Natural killer cell (primary cell): ENCODE measurements around the gene ZNF546. TPM values are rescaled to one million over a fixed set of nuclear protein-coding genes. Genes with fewer than 3 reads are reported as not detected.
"Not testable (repeated sequence)": the region's sequence is repeated elsewhere in the genome, so short reads cannot be mapped to it uniquely, and the experiment has no call there.

ENCODE experiments used
- ATAC-seq, 3 donors: fragments of 150-1000 bp in 2 of 3; fragments of 200-7000 bp in 1 of 3; cut with Tn5 transposase; 1 replicate in 1 of 3; 2 replicates in 2 of 3; pipeline ENCODE4 v1.10.0; 2021; ENCODE audit warnings: mild to moderate bottlenecking in 2 of 3, moderate library complexity in 2 of 3
- DNase-seq, 2 donors: peaks; one replicate each; pipeline versions ENCODE4 v3.0.0 to v3.0.0-alpha.2; 2013 to 2021; ENCODE audit warnings: mixed read lengths in 1 of 2
- H3K27ac ChIP-seq: one replicate; pipeline ENCODE4 v1.5.1; 2013; ENCODE audit warnings: mild to moderate bottlenecking, low read length
- H3K27me3 ChIP-seq: one replicate; pipeline ENCODE4 v1.6.1; 2013; ENCODE audit warnings: low read length; ENCODE audit not compliant: control insufficient read depth, insufficient read depth
- H3K36me3 ChIP-seq: one replicate; pipeline ENCODE4 v1.6.1; 2013; ENCODE audit warnings: low read length; ENCODE audit not compliant: control insufficient read depth, insufficient read depth
- H3K4me1 ChIP-seq: one replicate; pipeline ENCODE4 v1.6.1; 2013; ENCODE audit warnings: low read length; ENCODE audit not compliant: control insufficient read depth, insufficient read depth
- H3K4me3 ChIP-seq: one replicate; pipeline ENCODE4 v1.5.1; 2013; ENCODE audit warnings: low read length
- H3K9me3 ChIP-seq: one replicate; pipeline ENCODE4 v1.6.1; 2013; ENCODE audit warnings: low read length; ENCODE audit not compliant: control insufficient read depth, insufficient read depth
- H3K27ac Mint-ChIP-seq, 2 donors: one replicate each; pipeline ENCODE4 v1.8.0; 2022; ENCODE audit warnings: mild to moderate bottlenecking in 2 of 2, mixed read lengths in 2 of 2, moderate library complexity in 1 of 2
- H3K27me3 Mint-ChIP-seq, 2 donors: one replicate each; pipeline ENCODE4 v1.8.0; 2022; ENCODE audit warnings: low read depth in 2 of 2, mixed read lengths in 2 of 2
- H3K36me3 Mint-ChIP-seq: one replicate; pipeline ENCODE4 v1.8.0; 2022; ENCODE audit warnings: mixed read lengths
- H3K4me1 Mint-ChIP-seq, 2 donors: one replicate each; pipeline ENCODE4 v1.8.0; 2022; ENCODE audit warnings: mixed read lengths in 2 of 2
- H3K4me3 Mint-ChIP-seq: one replicate; pipeline ENCODE4 v1.8.0; 2022; ENCODE audit warnings: mild to moderate bottlenecking, moderate library complexity, mixed read lengths
- H3K9me3 Mint-ChIP-seq, 2 donors: one replicate each; pipeline ENCODE4 v1.8.0; 2022; ENCODE audit warnings: mixed read lengths in 2 of 2
- CTCF ChIP-seq: fragments of 200-600 bp; IDR thresholded peaks from one replicate; pipeline ENCODE4 v1.8.0; 2022; ENCODE audit warnings: antibody characterized with exemption
- WGBS: methylation state at CpG from one replicate; pipeline ENCODE4 v1.1.7; 2013; ENCODE audit warnings: missing lambda C conversion rate; ENCODE audit not compliant: insufficient coverage; 5-methylcytosine and 5-hydroxymethylcytosine counted together
- intact Hi-C: fragments of 100-400 bp; cut with micrococcal nuclease; formaldehyde crosslinking; loops from one replicate; pipeline ENCODE4 v1.14.2; 2022
- total RNA-seq, 4 donors: library from RNA; stranded (reverse); fragments of 120-200 nt in 1 of 4; gene quantifications; one replicate each; pipeline versions ENCODE4 v1.2.3 to v1.2.4, GENCODE V29; 2013 to 2022

ZNF546 gene
- total RNA-seq, 3 donors from 2014 or later (not counting 1 experiment from before 2014, with no cell fraction given): 3.3 to 4.0 (median 3.8) TPM

GRCh38 chr19:40035996-40036395 lies 39.1 kb downstream of the ZNF546 start:
- Mint-ChIP-seq H3K4me1 (no peaks in the 10 kb centered on the region), H3K27ac (no peak overlapping the region), H3K27me3 (no peaks in the 10 kb centered on the region), H3K36me3 (peaks cover 46% of the 10 kb centered on the region), H3K4me3 (no peak overlapping the region), H3K9me3 (peaks cover 6 to 19% of the 10 kb centered on the region in 2 donors)
- no peak overlapping the region for H3K27ac ChIP-seq
- no peaks in the 10 kb centered on the region for H3K36me3 ChIP-seq
- H3K9me3 ChIP-seq: peaks cover 33% of the 10 kb centered on the region
- ATAC-seq: no peak
- no peaks in the 10 kb centered on the region for H3K27me3 ChIP-seq
- TF ChIP-seq CTCF: no peak
- no peak overlapping the region for H3K4me3 ChIP-seq
- WGBS: no CpG with 5 or more reads among the region's 4 CpGs
- intact Hi-C loops: no loop called here
- H3K4me1 ChIP-seq: no peaks in the 10 kb centered on the region
- DNase-seq: no peak

- H3K27ac Mint-ChIP-seq, H3K4me1 ChIP-seq, H3K4me3 Mint-ChIP-seq, H3K36me3 ChIP-seq, ATAC-seq, H3K27me3 Mint-ChIP-seq, intact Hi-C loops, DNase-seq, H3K4me3 ChIP-seq, H3K4me1 Mint-ChIP-seq, H3K27ac ChIP-seq, H3K27me3 ChIP-seq: not testable (repeated sequence)
- H3K36me3 Mint-ChIP-seq: peaks cover 41% of the 10 kb centered on the region
- peaks cover 22% of the 10 kb centered on the region for H3K9me3 ChIP-seq
- no CpG with 5 or more reads among the region's 3 CpGs for WGBS
- peaks cover 5 to 18% of the 10 kb centered on the region in 2 donors for H3K9me3 Mint-ChIP-seq
These were observed 41.2 kb downstream of the ZNF546 start for GRCh38 chr19:40038047-40038446.

GRCh38 chr19:40041718-40042117 lies 44.9 kb downstream of the ZNF546 start:
- DNase-seq, H3K27me3 Mint-ChIP-seq, H3K27ac Mint-ChIP-seq, intact Hi-C loops, H3K4me1 ChIP-seq, H3K4me3 ChIP-seq, H3K27ac ChIP-seq, H3K4me1 Mint-ChIP-seq, H3K27me3 ChIP-seq, H3K4me3 Mint-ChIP-seq, ATAC-seq: not testable (repeated sequence)
- WGBS: 86% methylated on average over 1 of the region's 1 CpG
- H3K9me3 ChIP-seq: peaks cover 11% of the 10 kb centered on the region
- H3K36me3 ChIP-seq: peaks cover 31% of the 10 kb centered on the region
- Mint-ChIP-seq H3K9me3 (peaks cover 9 to 19% of the 10 kb centered on the region in 2 donors), H3K36me3 (peaks cover 45% of the 10 kb centered on the region)

GRCh38 chr19:40053491-40053890 lies 56.6 kb downstream of the ZNF546 start:
- Mint-ChIP-seq H3K4me1 (peaks cover 61 to 67% of the 10 kb centered on the region in 2 donors), H3K27ac (peak overlapping the region in 1 of 2 donors; percentile 46)
- intact Hi-C loops: no loop called here

More at GRCh38 chr19:40053491-40053890, 56.6 kb downstream of the ZNF546 start:
- peaks cover 4% of the 10 kb centered on the region for H3K36me3 Mint-ChIP-seq
- H3K4me3 Mint-ChIP-seq: peak overlapping the region; percentile 49
- no peak for ATAC-seq
- WGBS: 98% methylated on average over 2 of the region's 2 CpGs
- no peaks in the 10 kb centered on the region for H3K9me3 Mint-ChIP-seq
- H3K27ac ChIP-seq: no peak overlapping the region
- H3K27me3 ChIP-seq: no peaks in the 10 kb centered on the region
- H3K4me3 ChIP-seq: no peak overlapping the region
- no peaks in the 10 kb centered on the region for H3K9me3 ChIP-seq
- H3K27me3 Mint-ChIP-seq: peaks cover 0 to 1% of the 10 kb centered on the region in 2 donors
- H3K36me3 ChIP-seq: peaks cover 8% of the 10 kb centered on the region
- TF ChIP-seq CTCF: no peak
- peaks cover 13% of the 10 kb centered on the region for H3K4me1 ChIP-seq
- no peak for DNase-seq
